MG63 (cell line): ENCODE data around the gene CAB39L. TPM values are rescaled to one million over a fixed set of nuclear protein-coding genes. Genes with fewer than 3 reads are reported as not detected.

Experiments used
- DNase-seq: peaks from one replicate; pipeline ENCODE4 v3.0.0-alpha.2; 2020
- H3K27me3 ChIP-seq: fragments of 250-450 bp; sonication (Bioruptor Pico); 2 replicates; pipeline ENCODE4 v1.5.1; 2020; ENCODE audit warnings: mild to moderate bottlenecking, moderate library complexity
- H3K36me3 ChIP-seq: fragments of 250-450 bp; sonication (Bioruptor Pico); 2 replicates; pipeline ENCODE4 v1.5.1; 2020; ENCODE audit warnings: mild to moderate bottlenecking, moderate library complexity
- H3K4me3 ChIP-seq: fragments of 250-450 bp; sonication (Bioruptor Pico); 2 replicates; pipeline ENCODE4 v1.5.1; 2020; ENCODE audit warnings: mild to moderate bottlenecking, moderate library complexity
- H3K9me3 ChIP-seq: fragments of 250-450 bp; sonication (Bioruptor Pico); 2 replicates; pipeline ENCODE4 v1.5.1; 2020; ENCODE audit warnings: mild to moderate bottlenecking, moderate library complexity
- total RNA-seq: library from RNA; depleted of rRNA; stranded (reverse); fragments of >200 nt; shearing (Covaris generic); gene quantifications from 2 replicates; pipeline ENCODE4 v1.2.3, GENCODE V29; 2014; ENCODE audit warnings: low replicate concordance

The CAB39L gene
- total RNA-seq, 1 experiment from 2014 or later: 5.4 TPM

GRCh38 chr13:49450105-49450819 lies 6.4 kb upstream of the CAB39L start:
- H3K27me3 ChIP-seq: no peaks in the 10 kb centered on the region
- H3K36me3 ChIP-seq: no peaks in the 10 kb centered on the region; the same call in 1 of the 2 replicates
- no peaks in the 10 kb centered on the region for H3K9me3 ChIP-seq

GRCh38 chr13:49448753-49449152 lies 4.9 kb upstream of the CAB39L start:
- Histone ChIP-seq H3K4me3 (no peak overlapping the region), H3K9me3 (no peaks in the 10 kb centered on the region), H3K27me3 (no peaks in the 10 kb centered on the region), H3K36me3 (no peaks in the 10 kb centered on the region; the same call in 1 of the 2 replicates)
- no peak for DNase-seq

More at GRCh38 chr13:49450105-49450819, 6.4 kb upstream of the CAB39L start:
- DNase-seq: no peak
- no peak overlapping the region for H3K4me3 ChIP-seq

DNA sequence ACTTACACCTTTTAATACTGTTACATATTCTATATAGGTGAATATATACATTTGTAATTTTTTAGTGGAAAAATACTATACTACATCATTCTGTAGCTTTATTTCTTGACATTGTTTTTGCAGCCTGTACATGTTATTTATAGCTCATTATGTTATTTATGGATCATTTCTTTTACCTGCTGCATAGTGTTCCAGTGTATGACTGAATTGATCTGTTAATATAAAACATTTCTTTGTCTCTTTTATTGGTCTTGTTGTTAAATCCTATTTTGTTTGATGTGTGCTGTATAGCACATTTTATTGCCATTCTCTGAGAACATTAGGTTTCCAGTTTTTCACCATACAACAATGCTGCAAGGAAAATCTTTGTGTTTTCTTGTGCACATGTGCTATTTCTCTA lies 2.6 kb upstream of the CAB39L start:
- Histone ChIP-seq H3K27me3 (no peaks in the 10 kb centered on the region), H3K4me3 (no peak overlapping the region), H3K9me3 (no peaks in the 10 kb centered on the region), H3K36me3 (no peaks in the 10 kb centered on the region; the same call in 1 of the 2 replicates)
- no peak for DNase-seq

GRCh38 chr13:49444524-49445395 lies 896 bp upstream of the CAB39L start:
- Histone ChIP-seq H3K27me3 (no peaks in the 10 kb centered on the region), H3K9me3 (no peaks in the 10 kb centered on the region), H3K36me3 (no peaks in the 10 kb centered on the region; the same call in 1 of the 2 replicates), H3K4me3 (peak overlapping the region; percentile 71)
- DNase-seq: no peak

DNA sequence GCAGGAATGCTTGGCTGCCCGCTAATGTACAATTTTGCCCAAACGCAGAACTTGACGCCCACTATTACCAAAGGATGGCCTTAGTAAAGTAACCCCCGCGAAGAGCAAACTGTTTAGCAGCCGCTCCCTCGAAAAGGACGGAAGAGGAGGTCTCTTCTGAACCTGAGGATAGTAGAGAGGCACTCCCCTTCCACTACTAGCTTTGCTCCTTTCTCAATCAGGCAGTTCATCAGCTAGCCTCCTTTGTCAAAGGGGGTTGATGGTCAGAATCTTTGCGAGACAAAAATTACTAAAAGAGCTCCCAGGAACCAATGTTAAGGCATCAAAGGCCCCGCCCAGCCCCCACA lies 534 bp downstream of the CAB39L start:
- peak overlapping the region; percentile 71 for H3K4me3 ChIP-seq
- peak; percentile 2 for DNase-seq
- no peaks in the 10 kb centered on the region for H3K27me3 ChIP-seq
- H3K9me3 ChIP-seq: no peaks in the 10 kb centered on the region
- H3K36me3 ChIP-seq: no peaks in the 10 kb centered on the region; the same call in 1 of the 2 replicates

DNA sequence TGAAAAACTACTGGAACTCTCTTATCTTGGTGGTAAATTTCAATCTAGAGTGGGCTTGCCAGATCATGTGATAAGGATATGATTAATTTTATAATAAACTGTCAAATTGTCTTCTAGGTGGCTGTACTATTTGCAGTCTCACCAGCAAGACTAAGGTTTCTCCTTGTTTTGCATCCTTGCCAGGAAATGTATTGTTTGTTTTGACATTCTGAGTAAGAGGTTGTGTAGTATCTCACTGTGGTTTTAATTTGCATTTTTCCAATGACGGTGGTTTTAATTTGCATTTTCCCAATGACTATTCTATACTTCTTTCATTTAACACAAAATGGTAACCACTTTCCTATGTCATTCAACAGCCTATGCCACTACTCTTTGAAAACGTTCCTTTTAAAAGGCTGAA lies 2.0 kb downstream of the CAB39L start:
- no peaks in the 10 kb centered on the region for H3K27me3 ChIP-seq
- H3K4me3 ChIP-seq: no peak overlapping the region
- no peaks in the 10 kb centered on the region for H3K9me3 ChIP-seq
- no peaks in the 10 kb centered on the region; the same call in 1 of the 2 replicates for H3K36me3 ChIP-seq
- DNase-seq: no peak

- Histone ChIP-seq H3K27me3 (no peaks in the 10 kb centered on the region), H3K9me3 (no peaks in the 10 kb centered on the region), H3K36me3 (no peaks in the 10 kb centered on the region; the same call in 1 of the 2 replicates), H3K4me3 (no peak overlapping the region)
- DNase-seq: no peak
These were observed 2.6 kb downstream of the CAB39L start for GRCh38 chr13:49441312-49441711.

GRCh38 chr13:49439609-49440008 lies 4.3 kb downstream of the CAB39L start:
- DNase-seq: no peak
- no peaks in the 10 kb centered on the region for H3K27me3 ChIP-seq
- no peak overlapping the region for H3K4me3 ChIP-seq
- no peaks in the 10 kb centered on the region for H3K9me3 ChIP-seq
- no peaks in the 10 kb centered on the region; the same call in 1 of the 2 replicates for H3K36me3 ChIP-seq

GRCh38 chr13:49437705-49438104 lies 6.2 kb downstream of the CAB39L start:
- no peak overlapping the region for H3K4me3 ChIP-seq
- H3K9me3 ChIP-seq: no peaks in the 10 kb centered on the region
- peaks cover 3% of the 10 kb centered on the region for H3K36me3 ChIP-seq
- no peak for DNase-seq
- no peaks in the 10 kb centered on the region for H3K27me3 ChIP-seq

GRCh38 chr13:49436890-49437289 lies 7.0 kb downstream of the CAB39L start:
- Histone ChIP-seq H3K27me3 (no peaks in the 10 kb centered on the region), H3K36me3 (peaks cover 4% of the 10 kb centered on the region), H3K4me3 (no peak overlapping the region), H3K9me3 (no peaks in the 10 kb centered on the region)
- DNase-seq: peak; percentile 8

GRCh38 chr13:49435992-49436391 lies 7.9 kb downstream of the CAB39L start:
- peaks cover 4% of the 10 kb centered on the region; the same call in 1 of the 2 replicates for H3K36me3 ChIP-seq
- H3K4me3 ChIP-seq: no peak overlapping the region
- no peak for DNase-seq
- H3K9me3 ChIP-seq: no peaks in the 10 kb centered on the region
- H3K27me3 ChIP-seq: no peaks in the 10 kb centered on the region

DNA sequence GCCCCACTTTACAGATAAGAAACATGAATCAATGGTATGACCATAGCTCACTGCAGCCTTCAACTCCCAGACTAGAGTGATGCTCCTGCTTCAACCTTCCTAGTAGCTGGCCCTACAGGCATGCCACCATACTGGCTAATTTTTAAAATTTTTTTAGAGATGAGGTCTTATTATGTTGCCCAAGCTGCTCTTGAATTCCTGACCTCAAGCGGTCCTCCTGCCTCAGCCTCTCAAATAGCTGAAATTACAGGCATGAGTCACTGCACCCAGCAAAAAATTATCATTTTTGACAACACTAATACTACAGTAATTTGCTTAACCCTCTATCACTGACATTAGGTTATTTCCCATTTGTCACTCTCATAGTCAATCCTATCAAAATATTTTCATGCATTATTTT lies 14.7 kb downstream of the CAB39L start:
- DNase-seq: no peak
- H3K9me3 ChIP-seq: no peaks in the 10 kb centered on the region
- peaks cover 4% of the 10 kb centered on the region; the same call in 1 of the 2 replicates for H3K36me3 ChIP-seq
- H3K4me3 ChIP-seq: no peak overlapping the region
- H3K27me3 ChIP-seq: no peaks in the 10 kb centered on the region

DNA sequence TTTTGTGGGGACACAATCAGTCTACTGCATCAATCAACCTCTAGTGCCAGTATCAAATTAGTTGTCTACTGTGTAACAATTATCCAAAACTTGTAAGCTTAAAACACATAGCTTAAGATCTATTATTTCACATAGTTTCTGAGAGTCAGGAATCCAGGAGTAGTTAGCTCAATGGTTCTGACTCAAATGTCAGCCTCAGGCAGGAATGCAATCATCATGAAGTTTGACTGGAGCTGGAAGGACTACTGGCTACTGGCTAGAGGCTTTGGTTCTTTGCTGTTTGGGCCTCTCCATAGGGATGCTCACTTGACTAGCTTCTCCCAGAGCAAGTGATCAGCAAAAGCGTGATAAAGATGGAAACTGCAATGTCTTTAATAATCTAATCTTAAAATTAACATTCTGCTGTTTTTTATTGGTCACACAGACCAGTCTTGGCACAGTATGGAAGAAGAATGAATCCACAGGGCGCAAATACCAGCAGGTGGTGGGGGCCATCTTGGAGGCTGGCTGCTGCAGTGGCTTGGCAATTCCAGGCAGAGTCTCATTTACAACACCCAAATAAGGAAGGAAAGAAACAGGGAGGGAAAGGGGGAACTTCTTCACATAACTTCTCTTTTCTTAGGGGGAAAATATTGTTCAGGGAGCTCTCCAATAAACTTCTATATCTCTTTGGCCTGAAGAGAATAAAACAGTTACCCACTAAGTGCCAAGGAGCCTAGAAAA lies 15.7 kb downstream of the CAB39L start:
- no peaks in the 10 kb centered on the region for H3K27me3 ChIP-seq
- H3K4me3 ChIP-seq: no peak overlapping the region
- peaks cover 4% of the 10 kb centered on the region; the same call in 1 of the 2 replicates for H3K36me3 ChIP-seq
- H3K9me3 ChIP-seq: no peaks in the 10 kb centered on the region
- DNase-seq: no peak

- DNase-seq: no peak
- no peaks in the 10 kb centered on the region for H3K9me3 ChIP-seq
- no peaks in the 10 kb centered on the region for H3K36me3 ChIP-seq
- no peak overlapping the region for H3K4me3 ChIP-seq
- no peaks in the 10 kb centered on the region for H3K27me3 ChIP-seq
These were observed 19.8 kb downstream of the CAB39L start for GRCh38 chr13:49424011-49424560.

GRCh38 chr13:49421391-49421790 lies 22.5 kb downstream of the CAB39L start:
- H3K27me3 ChIP-seq: no peaks in the 10 kb centered on the region
- H3K4me3 ChIP-seq: no peak overlapping the region
- H3K36me3 ChIP-seq: no peaks in the 10 kb centered on the region
- no peaks in the 10 kb centered on the region for H3K9me3 ChIP-seq
- DNase-seq: no peak

- DNase-seq: peak; percentile 3
These were observed 24.6 kb downstream of the CAB39L start for GRCh38 chr13:49419276-49419675.

DNA sequence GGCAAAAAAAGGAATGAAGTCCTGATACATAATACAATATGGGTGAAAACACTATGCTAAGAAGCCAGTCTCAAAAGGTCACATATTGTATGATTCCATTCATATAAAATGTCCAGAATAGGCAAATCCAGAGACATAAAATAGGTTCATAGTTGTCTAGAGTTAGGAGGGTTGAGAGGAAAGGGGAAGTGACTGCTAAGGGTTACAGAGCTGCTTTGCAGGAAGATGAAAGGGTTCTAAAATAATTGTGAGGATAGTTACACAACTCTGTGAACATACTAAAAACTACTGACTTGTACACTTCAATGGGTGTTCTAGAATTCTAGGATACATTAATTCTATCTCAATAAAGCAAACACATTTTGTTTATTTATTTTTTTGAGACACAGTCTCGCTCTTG lies 25.7 kb downstream of the CAB39L start:
- no peaks in the 10 kb centered on the region for H3K9me3 ChIP-seq
- H3K27me3 ChIP-seq: no peaks in the 10 kb centered on the region
- H3K4me3 ChIP-seq: no peak overlapping the region
- no peak for DNase-seq
- H3K36me3 ChIP-seq: no peaks in the 10 kb centered on the region

More at GRCh38 chr13:49419276-49419675, 24.6 kb downstream of the CAB39L start:
- Histone ChIP-seq H3K9me3 (no peaks in the 10 kb centered on the region), H3K36me3 (no peaks in the 10 kb centered on the region), H3K4me3 (no peak overlapping the region), H3K27me3 (no peaks in the 10 kb centered on the region)
